ENCODE data around the gene GBP2. TPM values are rescaled to one million over a fixed set of nuclear protein-coding genes. Genes with fewer than 3 reads are reported as not detected.

The GBP2 gene
- total and polyA plus RNA-seq, 4 donors: 17.2 to 89.2 (median 52.1) TPM

DNA sequence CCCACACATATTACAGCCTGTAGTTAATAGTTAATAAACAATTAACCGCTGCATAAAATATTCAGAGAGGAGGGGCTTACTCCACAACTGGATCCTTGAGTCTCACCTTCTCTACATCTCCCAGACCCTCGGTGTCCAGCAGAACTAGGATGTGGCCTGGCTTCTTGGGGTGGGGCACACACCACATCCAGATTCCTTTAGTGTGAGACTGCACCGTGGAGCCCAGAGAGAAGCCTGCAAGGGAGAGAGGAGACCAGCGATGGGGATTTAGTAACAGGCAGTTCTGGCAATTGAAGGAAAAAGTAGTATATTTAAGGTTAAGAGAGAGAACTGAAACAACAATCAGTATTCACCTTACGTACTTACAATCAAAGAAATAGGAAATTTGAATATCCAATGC lies 65.8 kb downstream of the GBP2 start:
- H3K27me3 ChIP-seq (ENCODE audit: control insufficient read depth in 3 of 3, insufficient read depth in 3 of 3, low read length in 2 of 3): no peaks in the 10 kb centered on the region
- no peak overlapping the region for H3K9ac ChIP-seq (ENCODE audit: insufficient read depth in 1 of 2, low read length in 2 of 2)
- TF ChIP-seq, protein P1, sequence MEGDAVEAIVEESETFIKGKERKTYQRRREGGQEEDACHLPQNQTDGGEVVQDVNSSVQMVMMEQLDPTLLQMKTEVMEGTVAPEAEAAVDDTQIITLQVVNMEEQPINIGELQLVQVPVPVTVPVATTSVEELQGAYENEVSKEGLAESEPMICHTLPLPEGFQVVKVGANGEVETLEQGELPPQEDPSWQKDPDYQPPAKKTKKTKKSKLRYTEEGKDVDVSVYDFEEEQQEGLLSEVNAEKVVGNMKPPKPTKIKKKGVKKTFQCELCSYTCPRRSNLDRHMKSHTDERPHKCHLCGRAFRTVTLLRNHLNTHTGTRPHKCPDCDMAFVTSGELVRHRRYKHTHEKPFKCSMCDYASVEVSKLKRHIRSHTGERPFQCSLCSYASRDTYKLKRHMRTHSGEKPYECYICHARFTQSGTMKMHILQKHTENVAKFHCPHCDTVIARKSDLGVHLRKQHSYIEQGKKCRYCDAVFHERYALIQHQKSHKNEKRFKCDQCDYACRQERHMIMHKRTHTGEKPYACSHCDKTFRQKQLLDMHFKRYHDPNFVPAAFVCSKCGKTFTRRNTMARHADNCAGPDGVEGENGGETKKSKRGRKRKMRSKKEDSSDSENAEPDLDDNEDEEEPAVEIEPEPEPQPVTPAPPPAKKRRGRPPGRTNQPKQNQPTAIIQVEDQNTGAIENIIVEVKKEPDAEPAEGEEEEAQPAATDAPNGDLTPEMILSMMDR (IDR thresholded peaks at IDR 0.05; ENCODE audit: control extremely low read depth, extremely low read depth): no peak
- H3K4me3 ChIP-seq: no peak overlapping the region
- peaks cover 0 to 11% (median 3%) of the 10 kb centered on the region in 5 donors for H3K4me1 ChIP-seq (ENCODE audit: control insufficient read depth in 5 of 5, insufficient read depth in 5 of 5, low read length in 5 of 5)
- peaks cover 4 to 38% (median 13%) of the 10 kb centered on the region in 4 donors for H3K36me3 ChIP-seq (ENCODE audit: control insufficient read depth in 4 of 4, insufficient read depth in 4 of 4, low read length in 4 of 4)
- ATAC-seq (ENCODE audit: insufficient read depth, low FRiP score): no peak
- no peak for DNase-seq
- H3K9me3 ChIP-seq (ENCODE audit: control insufficient read depth in 4 of 4, insufficient read depth in 3 of 4, low read length in 3 of 4): no peaks in the 10 kb centered on the region
- H3K27ac ChIP-seq (ENCODE audit: low read depth in 1 of 2, low read length in 1 of 2): no peak overlapping the region
- WGBS, 2 donors: 75 to 77% methylated on average over 5 of the region's 5 CpGs

Other genes starting within 250 kb of the GBP2 start
- gene GTF2B, start 234.5 kb downstream of the GBP2 start, total RNA-seq: 10 to 100 TPM; 20.8 to 51.1 TPM
- 10 to 100 TPM; 29.2 to 30.5 TPM for gene GTF2B, start 234.5 kb downstream of the GBP2 start, polyA plus RNA-seq
- 10 to 100 TPM; 21.6 to 22.3 TPM for gene KYAT3, start 133.5 kb downstream of the GBP2 start, total RNA-seq
- 10 to 100 TPM; 20.5 to 21.8 TPM for gene KYAT3, start 133.5 kb downstream of the GBP2 start, polyA plus RNA-seq
- 10 to 100 TPM; 15.7 to 17.3 TPM for gene RBMXL1, start 133.5 kb downstream of the GBP2 start, total RNA-seq
- gene RBMXL1, start 133.5 kb downstream of the GBP2 start, polyA plus RNA-seq: 1 to 10 TPM; 3.1 to 8.2 TPM
- gene GBP3, start 103.2 kb downstream of the GBP2 start, total RNA-seq: 10 to 100 TPM; 32.3 to 34.9 TPM
- 10 to 100 TPM in 1 of 2 donors, 1 to 10 TPM in 1; 7.4 to 18.6 TPM for gene GBP3, start 103.2 kb downstream of the GBP2 start, polyA plus RNA-seq
- 10 to 100 TPM; 30.7 to 62.5 TPM for gene GBP1, start 60.9 kb downstream of the GBP2 start, total RNA-seq
- gene GBP1, start 60.9 kb downstream of the GBP2 start, polyA plus RNA-seq: 10 to 100 TPM; 13.0 to 58.6 TPM
- under 1 TPM in 1 of 2 donors, not detected in 1; 0.09 TPM for gene GBP7, start 49.9 kb upstream of the GBP2 start, total RNA-seq
- under 1 TPM in 1 of 2 donors, not detected in 1; 0.01 TPM for gene GBP7, start 49.9 kb upstream of the GBP2 start, polyA plus RNA-seq
- gene GBP4, start 72.8 kb upstream of the GBP2 start, total RNA-seq: 10 to 100 TPM; 14.3 to 24.1 TPM
- gene GBP4, start 72.8 kb upstream of the GBP2 start, polyA plus RNA-seq: 10 to 100 TPM; 13.5 to 20.6 TPM
- 1 to 10 TPM; 2.9 to 7.1 TPM for gene GBP5, start 146.7 kb upstream of the GBP2 start, total RNA-seq
- gene GBP5, start 146.7 kb upstream of the GBP2 start, polyA plus RNA-seq: 10 to 100 TPM in 1 of 2 donors, 1 to 10 TPM in 1; 1.7 to 35.7 TPM
- gene GBP6, start 237.9 kb upstream of the GBP2 start, total RNA-seq: 1 to 10 TPM in 1 of 2 donors, under 1 TPM in 1; 0.98 to 1.3 TPM
- gene GBP6, start 237.9 kb upstream of the GBP2 start, polyA plus RNA-seq: 1 to 10 TPM in 1 of 2 donors, under 1 TPM in 1; 0.61 to 1.3 TPM

Measured in lung (tissue), 12 donors.